HepG2 (cell line): ENCODE data around the gene GRIK4. TPM values are rescaled to one million over a fixed set of nuclear protein-coding genes. Genes with fewer than 3 reads are reported as not detected.

Experiments
- ATAC-seq: fragments of 200-7000 bp; cut with Tn5 transposase; 3 replicates; pipeline ENCODE4 v1.9.1; 2020; ENCODE audit warnings: mild to moderate bottlenecking, moderate library complexity
- BruUV-seq: library from RNA; stranded (reverse); fragments of 400-500 nt; replicated peaks from 2 replicates; lab custom pipeline; 2021; lab: Mats Ljungman, UMichigan
- CTCF ChIA-PET: fragments of 300-600 bp; formaldehyde crosslinking; extraction: SDS; loops from one replicate; lab custom pipeline; 2021; ENCODE audit warnings: low total read pairs, inconsistent platforms, low intra/inter-chr PET ratio; lab: Yijun Ruan, JAX
- POLR2A ChIA-PET: fragments of 350-600 bp; sonication (Branson Sonifier 250); formaldehyde crosslinking; loops from one replicate; lab custom pipeline; 2020; ENCODE audit warnings: antibody characterized with exemption, inconsistent platforms; lab: Yijun Ruan, JAX
- DNase-seq: peaks from one replicate; pipeline ENCODE4 v3.0.0-alpha.2; 2015; ENCODE audit warnings: low spot score
- FAIRE-seq: peaks from 3 replicates; lab custom pipeline; 2011; peaks lifted over from hg19 to GRCh38; lab: Jason Lieb, UNC
- H2AFZ ChIP-seq: one replicate; pipeline ENCODE4 v1.6.1; 2011; ENCODE audit warnings: low read length, inconsistent platforms
- H3K27ac ChIP-seq: fragments of 300-600 bp; 3 replicates; pipeline ENCODE4 v1.8.0; 2011; ENCODE audit warnings: mixed run types, mild to moderate bottlenecking, mixed read lengths, low read length, inconsistent platforms; ENCODE audit not compliant: insufficient read depth; ENCODE audit errors: extremely low read length
- H3K27me3 ChIP-seq, 2 experiments: fragments of 200-600 bp in 1 of 2; 2 replicates in 1 of 2; 3 replicates in 1 of 2; pipeline versions ENCODE4 v1.6.0 to v1.8.0; 2011; ENCODE audit warnings: low read length in 2 of 2, mild to moderate bottlenecking in 2 of 2, moderate library complexity in 2 of 2, inconsistent platforms in 1 of 2; ENCODE audit not compliant: insufficient read depth in 2 of 2, control insufficient read depth in 1 of 2
- H3K36me3 ChIP-seq, 2 experiments: fragments of 200-600 bp in 1 of 2; replicated peaks in 1 of 2; 2 replicates in 1 of 2; 3 replicates in 1 of 2; pipeline versions ENCODE4 v1.5.1 to v1.8.0; 2011; ENCODE audit warnings: low read length in 2 of 2, inconsistent platforms in 1 of 2; ENCODE audit not compliant: insufficient read depth in 2 of 2, control insufficient read depth in 1 of 2
- H3K4me1 ChIP-seq: 2 replicates; pipeline ENCODE4 v1.5.1; 2012; ENCODE audit warnings: low read length, inconsistent platforms; ENCODE audit not compliant: insufficient read depth
- H3K4me2 ChIP-seq: 2 replicates; pipeline ENCODE4 v1.6.0; 2011; ENCODE audit warnings: low read depth, low read length, inconsistent platforms
- H3K4me3 ChIP-seq, 3 experiments: fragments of 200-600 bp in 1 of 3; sonication (generic), shearing (Covaris generic) in 1 of 3; replicated peaks in 1 of 3; 2 replicates each; pipeline ENCODE4 v1.5.1; 2011 to 2016; ENCODE audit warnings: low read length in 3 of 3, inconsistent platforms in 2 of 3, low read depth in 2 of 3, mild to moderate bottlenecking in 2 of 3, control low read depth in 1 of 3, mixed read lengths in 1 of 3; ENCODE audit not compliant: insufficient read depth in 1 of 3
- H3K79me2 ChIP-seq: one replicate; pipeline ENCODE4 v1.6.1; 2011; ENCODE audit warnings: low read length, inconsistent platforms; ENCODE audit not compliant: insufficient read depth
- H3K9ac ChIP-seq: 2 replicates; pipeline ENCODE4 v1.6.0; 2011; ENCODE audit warnings: mild to moderate bottlenecking, low read depth, low read length, inconsistent platforms; ENCODE audit not compliant: insufficient read depth
- H3K9me3 ChIP-seq: 2 replicates; pipeline ENCODE4 v1.5.1; 2012; ENCODE audit warnings: mild to moderate bottlenecking, low read length
- H4K20me1 ChIP-seq: 2 replicates; pipeline ENCODE4 v1.6.0; 2011; ENCODE audit warnings: inconsistent platforms, mild to moderate bottlenecking, low read length, moderate library complexity; ENCODE audit not compliant: insufficient read depth
- ATF1 ChIP-seq: IDR thresholded peaks from 2 replicates; pipeline ENCODE4 v1.6.1; 2016; ENCODE audit warnings: mild to moderate bottlenecking, control low read depth
- CHD2 ChIP-seq: IDR thresholded peaks from 2 replicates; pipeline ENCODE4 v1.6.1; 2011; ENCODE audit warnings: low read depth, low read length, improper control_type of control experiment
- EHMT2 ChIP-seq: fragments of 200-600 bp; sonication (generic); IDR thresholded peaks from 2 replicates; pipeline ENCODE4 v1.7.0; 2017; ENCODE audit warnings: antibody characterized with exemption, low read depth, low read length, borderline replicate concordance
- HES4 ChIP-seq: sonication (generic); formaldehyde crosslinking; IDR thresholded peaks from 2 replicates; pipeline ENCODE4 v1.9.0; 2021; ENCODE audit warnings: mild to moderate bottlenecking, missing genetic modification reagents, borderline replicate concordance
- ISL2 ChIP-seq: sonication (generic); formaldehyde crosslinking; IDR thresholded peaks from 2 replicates; pipeline ENCODE4 v1.5.0; 2020; ENCODE audit warnings: missing genetic modification reagents
- JUND ChIP-seq: sonication (generic); formaldehyde crosslinking; IDR thresholded peaks from 2 replicates; pipeline ENCODE4 v1.8.0; 2022; ENCODE audit warnings: mild to moderate bottlenecking, missing genetic modification reagents
- MLLT10 ChIP-seq: sonication (generic); formaldehyde crosslinking; IDR thresholded peaks from 2 replicates; pipeline ENCODE4 v1.4.0; 2020; ENCODE audit warnings: missing genetic modification reagents
- MXD3 ChIP-seq: IDR thresholded peaks from 2 replicates; pipeline ENCODE4 v1.6.1; 2016; ENCODE audit warnings: mild to moderate bottlenecking, missing biosample characterization, missing genetic modification reagents
- MYC ChIP-seq: sonication (generic); formaldehyde crosslinking; IDR thresholded peaks from 2 replicates; pipeline ENCODE4 v1.9.0; 2021; ENCODE audit warnings: missing genetic modification reagents, borderline replicate concordance
- ONECUT2 ChIP-seq: sonication (generic); formaldehyde crosslinking; IDR thresholded peaks from 2 replicates; pipeline ENCODE4 v1.4.0; 2020; ENCODE audit warnings: missing genetic modification reagents
- PAWR ChIP-seq: sonication (generic); formaldehyde crosslinking; IDR thresholded peaks from 2 replicates; pipeline ENCODE4 v1.4.0; 2020; ENCODE audit warnings: missing genetic modification reagents, mild to moderate bottlenecking, borderline replicate concordance
- PBX2 ChIP-seq: IDR thresholded peaks from 2 replicates; pipeline ENCODE4 v1.6.1; 2016; ENCODE audit warnings: control low read depth
- PLRG1 ChIP-seq: fragments of 450-650 bp; conservative IDR thresholded peaks from 2 replicates; pipeline ENCODE4 v1.6.1; 2016
- PPARG ChIP-seq: conservative IDR thresholded peaks from 2 replicates; pipeline ENCODE4 v1.6.1; 2016; ENCODE audit warnings: missing biosample characterization, missing genetic modification reagents
- ZNF547 ChIP-seq: sonication (generic); formaldehyde crosslinking; IDR thresholded peaks from 2 replicates; pipeline ENCODE4 v1.5.1; 2020; ENCODE audit warnings: mild to moderate bottlenecking, missing genetic modification reagents
- WGBS: methylation state at CpG from one replicate; pipeline ENCODE4 v1.1.6; 2017; ENCODE audit warnings: low lambda C conversion rate; 5-methylcytosine and 5-hydroxymethylcytosine counted together
- in situ Hi-C: cut with HindIII; loops from 2 replicates; pipeline ENCODE4 v1.10.0; 2017; ENCODE audit warnings: low pct_unique_long_range_greater_than_20kb; ENCODE audit not compliant: extremely low pct_ligation_motif_present
- intact Hi-C: fragments of 100-400 bp; cut with micrococcal nuclease; formaldehyde crosslinking; loops from one replicate; pipeline ENCODE4 v1.10.0; 2022; ENCODE audit not compliant: unreplicated experiment
- polyA plus RNA-seq, 8 experiments: library from polyadenylated mRNA; depleted of rRNA in 3 of 8; stranded (reverse) in 7 of 8; unstranded in 1 of 8; fragments of >200 nt; fragmentation: Illumina TruSeq in 4 of 8; extraction: Trizol in 4 of 8; gene quantifications; 2 replicates each; pipeline versions ENCODE4 v1.2.1 to v1.2.3, GENCODE V29; 2011 to 2016; ENCODE audit warnings: low read depth in 4 of 8, missing spikeins in 1 of 8, mixed read lengths in 1 of 8; ENCODE audit not compliant: insufficient read depth in 1 of 8
- total RNA-seq, 5 experiments: library from RNA; depleted of rRNA; stranded (reverse); fragments of >200 nt; fragmentation: Illumina TruSeq; extraction: Trizol; gene quantifications; 2 replicates each; pipeline ENCODE4 v1.2.3, GENCODE V29; 2016; ENCODE audit warnings: low read depth in 1 of 5
- TF ChIP-seq, protein P1 (sequence below): sonication (generic); formaldehyde crosslinking; IDR thresholded peaks from 2 replicates; pipeline ENCODE4 v1.4.0; 2020; ENCODE audit warnings: mild to moderate bottlenecking, missing genetic modification reagents
- TF ChIP-seq, protein P2 (sequence below): sonication (generic); formaldehyde crosslinking; IDR thresholded peaks from 2 replicates; pipeline ENCODE4 v1.4.0; 2020; ENCODE audit warnings: missing genetic modification reagents, low read depth, mild to moderate bottlenecking, borderline replicate concordance

GRIK4 gene
- total and polyA plus RNA-seq, 2 of the 13 experiments (the other 11 are each of a cell fraction or from before 2014, with no cell fraction given): 0.04 to 0.07 TPM

GRCh38 chr11:120858740-120859139, 347.2 kb downstream of the GRIK4 start:
- ChIA-PET POLR2A (no interaction called here), CTCF (no interaction called here)
- in situ Hi-C loops (no loop called here), intact Hi-C loops (no loop called here)
- Histone ChIP-seq H3K27me3 (peaks cover 0 to 4% of the 10 kb centered on the region in 2 experiments; a peak in 1 of 5 replicates), H3K36me3 (no peaks in the 10 kb centered on the region), H2AFZ (no peak overlapping the region), H4K20me1 (no peaks in the 10 kb centered on the region), H3K4me1 (no peaks in the 10 kb centered on the region), H3K79me2 (no peaks in the 10 kb centered on the region), H3K4me2 (no peak overlapping the region), H3K27ac (no peak overlapping the region), H3K9ac (no peak overlapping the region), H3K4me3 (no peak overlapping the region), H3K9me3 (no peaks in the 10 kb centered on the region)
- DNase-seq (no peak), FAIRE-seq (no peak), ATAC-seq (no peak)
- no peak for TF ChIP-seq PLRG1
- TF ChIP-seq EHMT2: no peak
- TF ChIP-seq HES4: no peak
- TF ChIP-seq ATF1 (CRISPR knock-in tag): no peak
- no peak for TF ChIP-seq MYC
- no peak for TF ChIP-seq PPARG (CRISPR knock-in tag)
- TF ChIP-seq ZNF547 (CRISPR knock-in tag): no peak
- no peak for TF ChIP-seq ISL2 (CRISPR knock-in tag)
- TF ChIP-seq, protein P1, sequence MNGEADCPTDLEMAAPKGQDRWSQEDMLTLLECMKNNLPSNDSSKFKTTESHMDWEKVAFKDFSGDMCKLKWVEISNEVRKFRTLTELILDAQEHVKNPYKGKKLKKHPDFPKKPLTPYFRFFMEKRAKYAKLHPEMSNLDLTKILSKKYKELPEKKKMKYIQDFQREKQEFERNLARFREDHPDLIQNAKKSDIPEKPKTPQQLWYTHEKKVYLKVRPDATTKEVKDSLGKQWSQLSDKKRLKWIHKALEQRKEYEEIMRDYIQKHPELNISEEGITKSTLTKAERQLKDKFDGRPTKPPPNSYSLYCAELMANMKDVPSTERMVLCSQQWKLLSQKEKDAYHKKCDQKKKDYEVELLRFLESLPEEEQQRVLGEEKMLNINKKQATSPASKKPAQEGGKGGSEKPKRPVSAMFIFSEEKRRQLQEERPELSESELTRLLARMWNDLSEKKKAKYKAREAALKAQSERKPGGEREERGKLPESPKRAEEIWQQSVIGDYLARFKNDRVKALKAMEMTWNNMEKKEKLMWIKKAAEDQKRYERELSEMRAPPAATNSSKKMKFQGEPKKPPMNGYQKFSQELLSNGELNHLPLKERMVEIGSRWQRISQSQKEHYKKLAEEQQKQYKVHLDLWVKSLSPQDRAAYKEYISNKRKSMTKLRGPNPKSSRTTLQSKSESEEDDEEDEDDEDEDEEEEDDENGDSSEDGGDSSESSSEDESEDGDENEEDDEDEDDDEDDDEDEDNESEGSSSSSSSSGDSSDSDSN (CRISPR knock-in tag): no peak
- TF ChIP-seq, protein P2, sequence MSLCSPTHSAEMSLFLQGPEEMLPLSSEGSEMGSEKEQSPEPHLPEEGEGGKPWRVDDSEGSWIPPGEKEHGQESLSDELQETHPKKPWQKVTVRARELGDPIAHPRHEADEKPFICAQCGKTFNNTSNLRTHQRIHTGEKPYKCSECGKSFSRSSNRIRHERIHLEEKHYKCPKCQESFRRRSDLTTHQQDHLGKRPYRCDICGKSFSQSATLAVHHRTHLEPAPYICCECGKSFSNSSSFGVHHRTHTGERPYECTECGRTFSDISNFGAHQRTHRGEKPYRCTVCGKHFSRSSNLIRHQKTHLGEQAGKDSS (CRISPR knock-in tag): no peak
- TF ChIP-seq CHD2: no peak
- no peak for TF ChIP-seq PAWR (CRISPR knock-in tag)
- no peak for TF ChIP-seq MLLT10 (CRISPR knock-in tag)
- no peak for TF ChIP-seq PBX2 (CRISPR knock-in tag)
- TF ChIP-seq MXD3 (CRISPR knock-in tag): no peak
- no peak for TF ChIP-seq JUND (CRISPR knock-in tag)
- TF ChIP-seq ONECUT2 (CRISPR knock-in tag): no peak
- 25% methylated on average over 3 of the region's 3 CpGs for WGBS
- no TSS peak for BruUV-seq
